ENCODE results near the gene CCDC178.
"Not testable (repeated sequence)": the region's sequence is repeated elsewhere in the genome, so short reads cannot be mapped to it uniquely, and the experiment has no call there.

Gene CCDC178

DNA sequence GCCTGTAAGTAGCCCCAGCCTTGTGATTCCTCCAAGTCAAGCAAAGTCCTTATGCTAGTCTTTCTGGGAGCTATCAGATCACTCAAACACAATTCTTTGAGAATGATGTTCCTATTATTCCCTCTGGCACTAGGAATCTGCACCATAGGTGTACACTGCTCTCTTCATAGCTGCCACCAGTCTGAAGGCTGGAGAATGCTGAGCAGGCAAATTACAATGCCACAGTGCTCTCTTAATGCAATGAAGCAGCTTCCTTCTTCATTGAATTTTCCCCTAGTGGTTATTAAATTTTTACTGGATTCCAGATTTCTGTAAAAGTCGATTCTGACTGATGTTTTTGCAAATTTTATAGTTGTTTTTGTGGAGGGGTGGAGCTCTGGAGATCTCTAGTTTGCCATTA, 84.8 kb downstream of the CCDC178 start:
- no peak for DNase-seq

- DNase-seq = no peak
Observed at GRCh38 chr18:33355263-33355662, 85.3 kb downstream of the CCDC178 start.

DNA sequence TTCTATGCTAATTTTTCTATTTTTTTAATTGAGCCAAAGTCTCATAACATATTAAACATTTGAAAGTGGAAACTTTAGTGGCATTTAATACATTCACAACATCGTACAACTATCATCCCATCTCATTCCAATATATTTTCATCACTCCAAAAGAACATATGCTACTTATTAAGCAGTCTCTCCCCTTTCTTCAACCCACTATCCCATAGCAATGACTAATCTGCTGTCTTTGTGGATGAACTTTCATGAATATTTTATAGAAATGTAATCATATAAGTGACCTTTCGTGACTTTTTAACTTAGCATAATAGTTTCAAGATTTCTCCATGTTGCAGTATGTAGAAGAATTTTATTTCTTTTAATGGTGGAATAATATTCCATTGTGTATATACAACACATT, 90.3 kb downstream of the CCDC178 start:
- DNase-seq = no peak

DNA sequence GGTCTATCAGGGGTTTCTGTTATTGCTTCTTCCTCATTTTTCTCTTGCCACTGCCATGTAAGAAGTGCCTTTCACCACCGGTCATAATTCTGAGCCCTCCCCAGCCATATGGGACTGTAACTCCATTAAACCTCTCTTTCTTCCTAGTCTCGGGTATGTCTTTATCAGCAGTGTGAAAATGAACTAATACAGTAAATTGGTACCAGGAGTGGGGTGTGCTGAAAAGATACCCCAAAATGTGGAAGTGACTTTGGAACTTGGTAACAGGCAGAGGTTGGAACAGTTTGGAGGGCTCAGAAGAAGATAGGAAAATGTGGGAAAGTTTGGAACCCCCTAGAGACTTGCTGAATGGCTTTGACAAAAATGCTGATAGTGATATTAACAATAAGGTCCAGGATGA, 100.8 kb downstream of the CCDC178 start:
- not testable (repeated sequence) for DNase-seq

GRCh38 chr18:33334781-33335180, 105.7 kb downstream of the CCDC178 start:
- DNase-seq = no peak

GRCh38 chr18:33330711-33331110, 109.8 kb downstream of the CCDC178 start:
- DNase-seq = no peak

DNA sequence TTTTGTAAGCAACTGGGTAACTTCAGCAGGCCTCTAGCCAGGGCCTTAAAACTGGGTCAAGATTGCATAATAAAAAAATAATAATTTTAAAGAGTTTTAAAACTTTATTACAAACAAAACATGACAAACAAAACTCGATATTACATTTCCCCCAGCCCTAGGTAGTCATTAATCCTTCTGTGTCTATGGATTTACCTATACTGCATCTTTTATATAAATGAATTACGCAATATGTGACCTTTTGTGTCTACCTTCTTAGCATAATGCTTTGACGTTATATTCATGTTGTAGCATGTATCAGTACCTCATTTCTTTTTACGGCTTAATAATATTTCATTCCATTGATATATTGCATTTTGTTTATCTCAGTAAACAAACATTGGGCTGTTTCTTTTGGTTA, 113.5 kb downstream of the CCDC178 start:
- no peak for DNase-seq

- no peak for DNase-seq
Observed at GRCh38 chr18:33317640-33318039, 122.9 kb downstream of the CCDC178 start.

DNA sequence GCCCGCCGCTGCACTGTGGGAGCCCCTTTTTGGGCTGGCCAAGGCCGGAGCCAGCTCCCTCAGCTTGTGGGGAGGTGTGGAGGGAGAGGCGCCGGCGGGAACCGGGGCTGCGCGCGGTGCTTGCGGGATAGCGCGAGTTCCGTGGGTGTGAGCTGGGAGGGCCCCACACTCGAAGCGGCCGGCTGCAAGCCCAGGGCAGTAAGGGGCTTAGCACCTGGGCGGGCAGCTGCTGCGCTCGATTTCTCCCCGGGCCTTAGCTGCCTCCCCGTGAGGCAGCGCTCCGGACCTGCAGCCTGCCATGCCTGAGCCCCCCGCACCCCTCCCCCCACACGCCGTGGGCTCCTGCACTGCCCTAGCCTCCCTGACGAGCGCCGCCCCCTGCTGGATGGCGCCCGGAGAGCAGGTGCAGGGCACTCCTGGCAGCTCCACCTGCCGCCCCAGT, 124.4 kb downstream of the CCDC178 start:
- DNase-seq = no peak

- DNase-seq = no peak
Observed at GRCh38 chr18:33307520-33307919, 133.0 kb downstream of the CCDC178 start.

DNA sequence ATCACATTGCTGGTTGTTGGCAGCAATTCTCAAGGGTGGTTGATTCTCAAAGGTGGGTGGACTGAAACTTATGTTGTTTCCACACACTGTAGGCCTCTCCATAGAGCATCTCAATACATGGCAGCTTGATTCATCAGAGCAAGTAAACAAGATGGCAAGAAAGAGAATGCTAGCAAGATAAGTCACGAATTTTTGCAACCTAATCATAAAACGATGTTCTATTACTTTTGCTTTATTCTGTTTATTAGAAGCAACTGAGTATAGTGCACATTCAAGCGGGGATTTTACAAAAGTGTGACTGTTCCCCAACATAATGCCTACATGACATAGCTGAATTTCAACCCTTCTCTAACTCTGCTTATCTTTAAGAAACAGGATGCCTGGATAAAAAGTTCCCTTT, 136.2 kb downstream of the CCDC178 start:
- no peak for DNase-seq

- DNase-seq = no peak
Observed at GRCh38 chr18:33291539-33291938, 149.0 kb downstream of the CCDC178 start.

GRCh38 chr18:33288082-33288716, 152.3 kb downstream of the CCDC178 start:
- DNase-seq = no peak

GRCh38 chr18:33282709-33283333, 157.7 kb downstream of the CCDC178 start:
- DNase-seq = no peak

DNA sequence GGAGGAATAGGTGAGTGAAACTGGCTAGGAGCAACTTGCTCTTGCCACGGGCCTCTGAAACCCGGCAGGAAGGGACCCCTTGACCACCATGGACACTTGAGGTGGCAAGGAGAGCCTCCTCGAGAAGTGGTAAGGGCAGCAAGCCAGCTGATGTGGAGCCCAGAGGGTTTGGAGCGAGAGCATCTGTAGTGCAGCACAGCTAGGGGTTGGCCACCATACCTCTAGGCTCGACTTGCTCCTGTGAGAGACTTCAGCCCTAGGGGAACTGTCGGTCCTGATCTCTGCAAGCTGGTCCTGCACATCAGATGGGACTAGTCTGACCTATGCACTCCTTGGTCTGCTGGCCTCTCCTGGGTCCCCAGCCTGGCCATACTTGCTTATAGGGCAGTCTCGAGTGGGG, 158.4 kb downstream of the CCDC178 start:
- DNase-seq = no peak

- DNase-seq = no peak
Observed at GRCh38 chr18:33277431-33277830, 163.1 kb downstream of the CCDC178 start.

- no peak for DNase-seq
Observed at GRCh38 chr18:33275843-33276242, 164.7 kb downstream of the CCDC178 start.

GRCh38 chr18:33270297-33270696, 170.2 kb downstream of the CCDC178 start:
- no peak for DNase-seq

GRCh38 chr18:33269223-33269622, 171.3 kb downstream of the CCDC178 start:
- DNase-seq = no peak

DNA sequence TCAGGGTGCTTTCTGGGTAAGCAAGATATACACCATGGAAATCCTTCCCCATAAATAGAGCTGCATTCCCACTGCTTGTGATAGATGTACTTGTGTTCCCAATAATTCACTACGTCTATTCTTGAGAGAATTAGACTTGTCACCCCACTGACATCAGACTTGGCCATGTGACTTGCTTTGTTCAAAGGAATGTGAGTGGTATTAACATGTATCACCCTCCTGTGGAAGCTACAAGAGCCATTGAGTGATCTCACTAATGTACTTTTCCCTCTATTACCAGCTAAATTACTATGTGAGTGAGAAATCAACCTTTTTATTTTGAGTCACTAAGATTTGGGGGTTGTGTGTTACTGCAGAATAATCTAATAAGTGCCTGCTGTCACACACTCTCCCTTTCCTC, 176.0 kb downstream of the CCDC178 start:
- DNase-seq = no peak

DNA sequence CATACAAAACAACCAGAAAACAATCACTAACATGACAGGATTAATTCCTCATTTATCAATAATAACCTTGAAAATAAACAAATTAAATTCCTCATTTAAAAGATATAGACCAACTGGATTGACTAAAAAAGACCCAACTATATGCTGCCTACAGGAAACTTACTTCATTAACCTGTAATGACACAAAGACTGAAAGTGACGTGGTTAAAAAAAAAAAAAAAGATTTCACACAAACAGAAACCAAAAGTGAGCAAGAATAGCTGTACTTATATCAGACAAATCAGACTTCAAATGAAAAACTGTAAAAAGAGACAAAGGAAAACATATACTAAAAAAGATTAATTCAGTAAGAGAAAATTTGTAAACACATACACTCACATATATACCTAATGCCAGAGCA, 201.2 kb downstream of the CCDC178 start:
- DNase-seq = no peak

- no peak for DNase-seq
Observed at GRCh38 chr18:33232318-33232626, 208.2 kb downstream of the CCDC178 start.

DNA sequence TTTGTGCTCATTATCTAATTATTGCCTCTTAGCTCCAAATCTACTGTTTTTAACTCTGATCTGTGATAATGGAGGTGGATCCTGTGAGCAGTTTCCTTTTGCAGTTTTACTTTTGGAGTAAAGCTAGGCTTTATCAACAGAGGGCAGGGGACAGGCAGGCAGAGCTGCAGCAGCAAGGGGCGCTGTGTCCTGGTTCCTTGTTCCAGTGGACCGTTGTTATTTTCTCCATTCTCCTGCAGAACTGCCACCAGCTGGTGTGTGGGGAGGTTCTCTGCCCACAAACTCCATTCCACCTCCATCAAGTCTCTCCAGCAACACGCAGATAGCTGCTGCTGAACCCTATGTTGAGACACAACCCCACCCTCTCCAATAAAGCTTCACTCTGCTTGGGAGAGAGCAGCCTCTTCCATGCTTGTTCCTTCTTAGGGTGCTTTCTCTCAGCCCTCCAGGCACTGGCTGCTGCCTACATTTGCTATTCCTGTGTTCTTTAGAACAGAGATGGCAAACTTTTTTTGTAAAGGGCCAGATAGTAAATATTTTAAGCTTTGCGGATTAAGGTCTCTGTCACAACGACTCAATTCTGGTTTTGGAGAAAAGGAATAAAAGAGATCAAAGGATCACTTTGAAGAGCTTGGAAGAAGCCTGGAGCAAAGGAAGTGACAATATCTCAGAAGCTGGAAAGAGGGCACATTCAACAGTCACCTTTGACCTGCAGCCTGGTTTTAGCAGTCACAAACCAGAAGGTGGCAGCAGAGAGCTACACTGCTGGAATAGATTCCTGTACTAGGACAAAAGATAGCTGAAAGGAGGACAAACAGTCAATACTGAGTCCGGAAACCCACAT, 208.8 kb downstream of the CCDC178 start:
- no peak for DNase-seq

DNA sequence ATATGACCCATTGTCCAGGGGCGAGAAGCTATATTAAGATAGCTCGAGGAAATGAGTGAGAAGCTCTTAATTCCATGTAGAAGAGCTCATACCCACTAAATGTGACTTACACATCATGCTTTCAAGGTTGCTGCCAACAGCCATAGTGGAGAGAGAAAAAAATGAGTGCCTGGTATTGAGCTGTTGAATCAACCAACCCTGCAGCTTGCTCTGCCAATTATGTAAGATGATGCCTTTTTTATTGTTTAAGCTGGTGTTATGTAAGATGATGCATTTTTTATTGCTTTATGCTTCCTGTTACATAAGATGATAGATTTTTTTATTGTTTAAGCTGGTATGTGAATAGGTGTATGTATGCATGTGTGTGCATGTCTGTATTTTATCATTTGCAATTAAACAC, 228.2 kb downstream of the CCDC178 start:
- no peak for DNase-seq

Data from SIG-M5 (cell line).